GM23338 (cell line): Measurements from ENCODE around the gene GSTK1.

Experiments
- CREB1 ChIP-seq: fragments of 250-450 bp; sonication (Bioruptor Pico); IDR thresholded peaks from 2 replicates; pipeline ENCODE4 v1.5.0; 2020; ENCODE audit warnings: low read depth, mild to moderate bottlenecking, moderate library complexity
- EZH2 ChIP-seq: fragments of 200-600 bp; sonication (generic); IDR thresholded peaks from one replicate; pipeline ENCODE4 v1.8.0; 2017; ENCODE audit warnings: antibody characterized with exemption, mild to moderate bottlenecking, low read depth; ENCODE audit not compliant: unreplicated experiment
- EZH2phosphoT487 ChIP-seq: fragments of 200-600 bp; sonication (generic); IDR thresholded peaks from one replicate; pipeline ENCODE4 v1.8.1; 2018; ENCODE audit warnings: antibody characterized with exemption; ENCODE audit not compliant: unreplicated experiment
- JUNB ChIP-seq: IDR thresholded peaks from one replicate; pipeline ENCODE4 v1.6.1; 2016; ENCODE audit warnings: antibody characterized with exemption; ENCODE audit not compliant: unreplicated experiment
- NANOG ChIP-seq: IDR thresholded peaks from 2 replicates; pipeline ENCODE4 v1.6.1; 2016; ENCODE audit warnings: antibody characterized with exemption, borderline replicate concordance
- POLR2AphosphoS5 ChIP-seq: IDR thresholded peaks from 2 replicates; pipeline ENCODE4 v1.6.1; 2016; ENCODE audit warnings: antibody characterized with exemption, low read depth
- STAT1 ChIP-seq: IDR thresholded peaks from one replicate; pipeline ENCODE4 v1.6.1; 2016; ENCODE audit warnings: antibody characterized with exemption; ENCODE audit not compliant: unreplicated experiment
- ZNF331 ChIP-seq: fragments of 250-450 bp; sonication (Bioruptor Pico); IDR thresholded peaks from 2 replicates; pipeline ENCODE4 v1.5.0; 2020; ENCODE audit warnings: low read depth, mild to moderate bottlenecking, moderate library complexity
- TF ChIP-seq, protein P1 (sequence below), 2 experiments: fragments of 200-600 bp in 1 of 2; sonication (generic) in 1 of 2; conservative IDR thresholded peaks; 2 replicates each; pipeline versions ENCODE4 v1.5.1 to v1.6.1; 2016 to 2017; ENCODE audit warnings: antibody characterized with exemption in 2 of 2, low read depth in 2 of 2, mild to moderate bottlenecking in 2 of 2, moderate library complexity in 1 of 2
- TF ChIP-seq, protein P2 (sequence below): IDR thresholded peaks from one replicate; pipeline ENCODE4 v1.6.1; 2018; ENCODE audit warnings: antibody characterized with exemption; ENCODE audit not compliant: unreplicated experiment
- TF ChIP-seq, protein P3 (sequence below): IDR thresholded peaks from 2 replicates; pipeline ENCODE4 v1.6.1; 2016; ENCODE audit warnings: antibody characterized with exemption

DNA sequence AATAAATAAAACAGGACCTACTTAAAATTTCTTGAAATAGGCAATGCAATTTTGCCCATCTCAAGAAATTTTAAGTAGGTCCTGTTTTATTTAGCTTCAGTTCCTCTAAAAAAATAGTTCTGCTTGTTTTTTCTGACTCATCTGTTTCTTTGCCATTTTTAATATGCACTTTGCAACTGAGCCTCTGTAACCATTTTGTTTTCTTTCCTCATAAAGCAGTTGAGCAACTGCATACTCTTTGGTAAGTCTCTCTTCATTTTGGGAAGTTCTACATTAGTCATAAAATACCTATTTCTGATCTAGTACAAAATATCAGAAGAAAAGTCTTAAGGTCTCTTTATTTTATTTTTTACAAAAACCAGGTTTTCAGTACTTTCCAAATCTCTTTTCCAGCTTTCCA is 23.4 kb upstream of the GSTK1 start:
- TF ChIP-seq, protein P1, sequence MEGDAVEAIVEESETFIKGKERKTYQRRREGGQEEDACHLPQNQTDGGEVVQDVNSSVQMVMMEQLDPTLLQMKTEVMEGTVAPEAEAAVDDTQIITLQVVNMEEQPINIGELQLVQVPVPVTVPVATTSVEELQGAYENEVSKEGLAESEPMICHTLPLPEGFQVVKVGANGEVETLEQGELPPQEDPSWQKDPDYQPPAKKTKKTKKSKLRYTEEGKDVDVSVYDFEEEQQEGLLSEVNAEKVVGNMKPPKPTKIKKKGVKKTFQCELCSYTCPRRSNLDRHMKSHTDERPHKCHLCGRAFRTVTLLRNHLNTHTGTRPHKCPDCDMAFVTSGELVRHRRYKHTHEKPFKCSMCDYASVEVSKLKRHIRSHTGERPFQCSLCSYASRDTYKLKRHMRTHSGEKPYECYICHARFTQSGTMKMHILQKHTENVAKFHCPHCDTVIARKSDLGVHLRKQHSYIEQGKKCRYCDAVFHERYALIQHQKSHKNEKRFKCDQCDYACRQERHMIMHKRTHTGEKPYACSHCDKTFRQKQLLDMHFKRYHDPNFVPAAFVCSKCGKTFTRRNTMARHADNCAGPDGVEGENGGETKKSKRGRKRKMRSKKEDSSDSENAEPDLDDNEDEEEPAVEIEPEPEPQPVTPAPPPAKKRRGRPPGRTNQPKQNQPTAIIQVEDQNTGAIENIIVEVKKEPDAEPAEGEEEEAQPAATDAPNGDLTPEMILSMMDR (conservative IDR thresholded peaks at IDR 0.05; ENCODE audit: low read depth in 2 of 2): no peak
- TF ChIP-seq EZH2: no peak
- TF ChIP-seq POLR2AphosphoS5: no peak
- TF ChIP-seq, protein P2, sequence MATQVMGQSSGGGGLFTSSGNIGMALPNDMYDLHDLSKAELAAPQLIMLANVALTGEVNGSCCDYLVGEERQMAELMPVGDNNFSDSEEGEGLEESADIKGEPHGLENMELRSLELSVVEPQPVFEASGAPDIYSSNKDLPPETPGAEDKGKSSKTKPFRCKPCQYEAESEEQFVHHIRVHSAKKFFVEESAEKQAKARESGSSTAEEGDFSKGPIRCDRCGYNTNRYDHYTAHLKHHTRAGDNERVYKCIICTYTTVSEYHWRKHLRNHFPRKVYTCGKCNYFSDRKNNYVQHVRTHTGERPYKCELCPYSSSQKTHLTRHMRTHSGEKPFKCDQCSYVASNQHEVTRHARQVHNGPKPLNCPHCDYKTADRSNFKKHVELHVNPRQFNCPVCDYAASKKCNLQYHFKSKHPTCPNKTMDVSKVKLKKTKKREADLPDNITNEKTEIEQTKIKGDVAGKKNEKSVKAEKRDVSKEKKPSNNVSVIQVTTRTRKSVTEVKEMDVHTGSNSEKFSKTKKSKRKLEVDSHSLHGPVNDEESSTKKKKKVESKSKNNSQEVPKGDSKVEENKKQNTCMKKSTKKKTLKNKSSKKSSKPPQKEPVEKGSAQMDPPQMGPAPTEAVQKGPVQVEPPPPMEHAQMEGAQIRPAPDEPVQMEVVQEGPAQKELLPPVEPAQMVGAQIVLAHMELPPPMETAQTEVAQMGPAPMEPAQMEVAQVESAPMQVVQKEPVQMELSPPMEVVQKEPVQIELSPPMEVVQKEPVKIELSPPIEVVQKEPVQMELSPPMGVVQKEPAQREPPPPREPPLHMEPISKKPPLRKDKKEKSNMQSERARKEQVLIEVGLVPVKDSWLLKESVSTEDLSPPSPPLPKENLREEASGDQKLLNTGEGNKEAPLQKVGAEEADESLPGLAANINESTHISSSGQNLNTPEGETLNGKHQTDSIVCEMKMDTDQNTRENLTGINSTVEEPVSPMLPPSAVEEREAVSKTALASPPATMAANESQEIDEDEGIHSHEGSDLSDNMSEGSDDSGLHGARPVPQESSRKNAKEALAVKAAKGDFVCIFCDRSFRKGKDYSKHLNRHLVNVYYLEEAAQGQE: no peak
- TF ChIP-seq CREB1 (CRISPR knock-in tag): no peak
- TF ChIP-seq JUNB: no peak
- no peak for TF ChIP-seq ZNF331
- TF ChIP-seq, protein P3, sequence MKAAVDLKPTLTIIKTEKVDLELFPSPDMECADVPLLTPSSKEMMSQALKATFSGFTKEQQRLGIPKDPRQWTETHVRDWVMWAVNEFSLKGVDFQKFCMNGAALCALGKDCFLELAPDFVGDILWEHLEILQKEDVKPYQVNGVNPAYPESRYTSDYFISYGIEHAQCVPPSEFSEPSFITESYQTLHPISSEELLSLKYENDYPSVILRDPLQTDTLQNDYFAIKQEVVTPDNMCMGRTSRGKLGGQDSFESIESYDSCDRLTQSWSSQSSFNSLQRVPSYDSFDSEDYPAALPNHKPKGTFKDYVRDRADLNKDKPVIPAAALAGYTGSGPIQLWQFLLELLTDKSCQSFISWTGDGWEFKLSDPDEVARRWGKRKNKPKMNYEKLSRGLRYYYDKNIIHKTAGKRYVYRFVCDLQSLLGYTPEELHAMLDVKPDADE: no peak
- no peak for TF ChIP-seq STAT1
- no peak for TF ChIP-seq EZH2phosphoT487
- TF ChIP-seq NANOG: no peak
